NCI-H1694 treated with DMSO at 0.1 percent for 48 hours (cell line): ENCODE data around the gene PKP2.

Experiments
- DNase-seq: peaks from one replicate; lab custom pipeline; 2025; lab: John Stamatoyannopoulos, UW

Gene PKP2

DNA sequence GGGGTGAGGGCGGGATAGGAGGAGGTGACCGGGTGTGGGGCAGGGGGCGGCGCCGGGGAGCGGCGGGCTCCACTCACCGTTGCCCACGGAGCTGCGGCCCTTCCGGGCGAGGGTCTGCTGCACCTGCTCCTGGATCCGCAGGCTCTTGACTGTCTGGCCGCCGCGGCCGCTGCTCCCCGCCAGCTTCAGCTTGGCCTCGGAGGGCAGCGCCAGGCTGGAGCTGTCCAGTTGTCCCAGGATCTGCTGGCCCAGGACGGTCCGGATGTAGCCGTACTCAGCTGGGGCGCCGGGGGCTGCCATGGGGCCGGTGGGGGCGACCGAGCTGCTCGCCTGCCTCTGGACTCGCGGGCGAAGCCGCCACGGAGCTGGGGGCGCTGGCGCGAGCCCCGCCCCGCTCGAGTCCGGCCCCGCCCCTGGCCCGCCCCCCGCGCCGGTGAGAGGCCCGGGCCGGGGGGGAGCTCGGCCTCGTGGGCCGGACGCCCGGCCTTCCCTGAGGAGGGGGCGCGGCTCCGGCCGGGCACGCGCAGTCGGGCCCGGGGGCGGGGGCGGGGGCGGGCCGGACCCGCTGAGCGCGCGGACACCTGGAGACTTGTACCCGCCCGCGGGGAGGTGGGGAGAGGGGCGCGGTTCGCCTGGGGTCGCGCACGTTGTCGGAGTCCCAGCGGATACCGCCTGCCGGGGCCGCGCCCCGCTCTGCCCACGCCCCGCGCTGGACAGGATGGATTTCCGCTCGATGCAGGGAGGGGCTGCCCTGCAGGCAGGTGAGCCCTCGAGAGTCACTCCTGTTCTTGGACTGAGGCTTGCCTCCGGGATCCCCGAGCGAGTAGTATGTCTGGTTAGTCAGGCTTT lies at the start of gene PKP2:
TSS of gene PKP2 (minus strand) at position 346 of the 849 bp plus-strand sequence. CDS start at position 300, 46 bp downstream.
- peak; percentile 52 for DNase-seq

DNA sequence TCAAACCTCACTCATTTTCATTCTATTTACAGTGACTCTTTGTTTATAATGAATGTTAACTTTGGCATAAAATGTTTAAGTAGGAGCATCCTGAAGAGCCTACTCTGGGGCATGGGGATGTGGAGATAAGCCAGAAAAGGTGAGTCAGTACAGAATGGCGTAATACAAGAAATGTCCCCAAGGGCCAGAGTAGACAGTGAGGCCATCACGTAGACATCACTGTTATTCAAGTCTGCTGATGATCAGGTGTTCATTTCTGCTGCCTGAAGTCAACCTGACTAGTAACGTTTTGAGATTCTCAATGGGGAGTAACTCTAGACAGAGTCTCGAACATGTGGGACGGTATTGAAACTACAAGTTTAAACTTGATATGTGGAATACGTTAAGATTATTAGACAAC lies 47.6 kb upstream of the PKP2 start:
- no peak for DNase-seq

DNA sequence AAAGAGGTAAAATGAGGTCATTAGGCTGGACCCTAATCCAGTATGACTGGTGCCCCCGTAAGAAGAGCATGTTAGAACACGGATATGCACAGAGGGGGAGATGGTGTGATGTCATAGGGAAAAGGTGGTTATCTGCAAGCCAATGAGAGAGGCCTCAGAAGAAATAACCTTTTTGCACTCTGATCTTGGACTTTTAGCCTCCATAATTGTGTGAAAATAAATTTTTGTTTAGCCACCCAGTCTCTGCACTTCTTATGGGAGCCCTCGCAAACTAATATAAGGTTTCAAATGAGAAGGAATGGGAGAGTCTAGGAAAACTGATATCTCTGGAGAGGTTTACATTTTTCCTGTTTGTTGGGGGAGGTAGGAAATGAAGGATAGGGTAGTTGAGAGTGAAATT lies 43.2 kb upstream of the PKP2 start:
- DNase-seq: no peak

DNA sequence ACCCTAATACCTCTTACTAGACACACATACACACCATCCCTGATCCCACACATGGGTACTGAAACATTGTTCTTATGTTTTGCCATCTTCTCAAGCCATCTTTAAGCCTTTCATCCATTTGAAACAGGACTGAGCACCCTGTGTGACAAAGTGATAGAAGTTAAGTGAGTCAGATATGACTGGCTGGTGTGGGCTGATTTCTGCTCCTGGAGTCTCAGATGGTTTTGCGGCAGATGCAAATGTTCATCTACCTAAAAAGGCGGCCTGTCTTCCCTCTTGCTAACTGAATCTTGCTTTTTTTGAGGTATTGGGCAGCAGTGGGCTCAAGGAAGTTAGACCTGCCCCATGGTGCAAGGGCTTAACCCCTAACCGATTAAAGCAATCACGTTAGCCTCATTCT lies 30.4 kb upstream of the PKP2 start:
- DNase-seq: no peak

DNA sequence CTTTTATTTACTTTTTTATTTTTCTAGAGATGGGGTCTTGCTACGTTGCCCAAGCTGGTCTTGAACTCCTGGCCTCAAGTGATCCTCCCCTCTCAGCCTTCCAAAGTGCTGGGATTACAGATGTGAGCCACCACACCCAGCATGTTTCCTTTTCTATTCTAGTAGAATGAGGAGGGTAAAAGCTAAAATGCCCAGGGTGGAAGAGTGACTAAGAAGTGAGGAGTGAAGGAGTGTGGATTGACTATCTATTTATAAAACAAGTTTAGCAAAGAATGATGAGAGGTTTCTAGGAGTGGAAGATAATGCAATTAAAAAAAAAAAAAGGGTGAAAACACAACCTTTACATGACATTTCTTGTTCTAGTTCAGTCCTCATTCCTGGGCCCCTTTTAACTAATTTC lies 29.8 kb upstream of the PKP2 start:
- DNase-seq: no peak

DNA sequence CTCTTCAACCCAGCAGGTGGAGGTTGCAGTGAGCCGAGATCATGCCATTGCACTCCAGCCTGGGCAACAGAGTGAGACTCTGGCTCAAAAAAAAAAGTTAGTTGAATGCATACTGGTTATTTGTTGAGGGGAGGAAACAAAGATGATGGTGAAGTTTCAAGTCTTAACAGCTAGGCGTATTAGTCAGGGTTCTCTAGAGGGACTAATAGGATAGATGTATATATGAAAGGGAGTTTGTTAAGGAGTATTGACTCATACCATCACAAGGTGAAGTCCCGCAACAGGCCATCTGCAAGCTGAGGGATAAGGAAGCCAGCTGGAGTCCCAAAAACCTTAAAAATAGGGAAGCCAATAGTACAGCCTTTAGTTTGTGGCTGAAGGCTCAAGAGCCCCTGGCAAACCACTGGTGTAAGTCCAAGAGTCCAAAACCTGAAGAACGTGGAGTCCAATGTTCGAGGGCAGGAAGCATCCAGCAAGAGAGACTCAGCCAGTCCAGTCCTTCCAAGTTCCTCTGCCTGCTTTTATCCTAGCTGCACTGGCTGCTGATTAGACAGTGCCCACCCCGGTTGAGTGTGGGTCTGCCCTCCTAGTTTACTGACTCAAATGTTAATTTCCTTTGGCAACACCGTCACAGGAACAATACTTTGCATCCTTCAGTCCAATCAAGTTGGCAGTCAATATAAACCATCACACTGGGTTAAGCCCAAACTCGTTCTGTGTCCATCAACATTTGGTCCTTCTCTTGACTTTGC lies 26.1 kb upstream of the PKP2 start:
- DNase-seq: no peak

DNA sequence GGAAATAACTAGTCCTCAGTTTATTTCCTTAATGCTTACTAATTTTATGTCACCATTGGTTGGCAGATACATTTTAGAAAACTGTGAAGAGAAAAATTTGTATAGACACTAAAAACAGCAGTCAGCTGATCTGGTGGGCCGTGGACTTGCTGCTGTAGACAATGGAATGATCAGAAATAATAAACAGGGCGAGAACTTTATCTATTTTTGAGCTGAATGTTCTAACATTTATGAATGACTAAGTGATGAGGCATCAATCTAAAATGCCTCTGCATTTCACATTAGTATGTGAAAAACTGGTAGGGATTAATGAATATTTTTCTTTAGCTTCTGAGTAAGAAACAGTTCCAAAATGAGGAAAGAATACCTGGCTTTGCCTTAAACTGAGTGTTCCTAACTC lies 24.8 kb upstream of the PKP2 start:
- no peak for DNase-seq

DNA sequence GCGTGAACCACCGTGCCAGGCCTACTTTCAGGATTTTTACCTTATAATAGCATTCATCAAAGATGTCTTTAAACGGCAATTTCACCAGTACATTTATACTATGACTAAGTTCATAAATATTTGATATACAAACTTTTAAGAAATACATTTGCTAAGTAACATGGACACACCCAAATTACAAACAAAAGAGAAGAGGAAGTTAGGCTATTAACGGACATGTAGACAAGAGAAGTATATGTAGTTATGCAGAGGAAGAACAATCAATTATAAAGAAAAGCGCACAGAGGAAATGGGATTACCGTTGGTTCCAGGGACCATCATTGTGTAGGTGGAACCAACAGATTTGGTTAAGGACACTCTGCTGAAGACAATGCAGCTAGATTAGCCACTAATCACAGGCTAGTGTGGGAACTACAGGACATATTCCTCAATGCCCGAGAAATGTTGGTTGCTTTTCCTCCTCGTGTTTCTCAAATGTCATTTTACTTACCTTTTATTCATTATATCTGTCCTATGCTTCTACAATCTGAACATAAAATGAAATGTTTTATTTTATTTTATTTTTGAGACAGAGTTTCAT lies 24.0 kb upstream of the PKP2 start:
- DNase-seq: no peak

DNA sequence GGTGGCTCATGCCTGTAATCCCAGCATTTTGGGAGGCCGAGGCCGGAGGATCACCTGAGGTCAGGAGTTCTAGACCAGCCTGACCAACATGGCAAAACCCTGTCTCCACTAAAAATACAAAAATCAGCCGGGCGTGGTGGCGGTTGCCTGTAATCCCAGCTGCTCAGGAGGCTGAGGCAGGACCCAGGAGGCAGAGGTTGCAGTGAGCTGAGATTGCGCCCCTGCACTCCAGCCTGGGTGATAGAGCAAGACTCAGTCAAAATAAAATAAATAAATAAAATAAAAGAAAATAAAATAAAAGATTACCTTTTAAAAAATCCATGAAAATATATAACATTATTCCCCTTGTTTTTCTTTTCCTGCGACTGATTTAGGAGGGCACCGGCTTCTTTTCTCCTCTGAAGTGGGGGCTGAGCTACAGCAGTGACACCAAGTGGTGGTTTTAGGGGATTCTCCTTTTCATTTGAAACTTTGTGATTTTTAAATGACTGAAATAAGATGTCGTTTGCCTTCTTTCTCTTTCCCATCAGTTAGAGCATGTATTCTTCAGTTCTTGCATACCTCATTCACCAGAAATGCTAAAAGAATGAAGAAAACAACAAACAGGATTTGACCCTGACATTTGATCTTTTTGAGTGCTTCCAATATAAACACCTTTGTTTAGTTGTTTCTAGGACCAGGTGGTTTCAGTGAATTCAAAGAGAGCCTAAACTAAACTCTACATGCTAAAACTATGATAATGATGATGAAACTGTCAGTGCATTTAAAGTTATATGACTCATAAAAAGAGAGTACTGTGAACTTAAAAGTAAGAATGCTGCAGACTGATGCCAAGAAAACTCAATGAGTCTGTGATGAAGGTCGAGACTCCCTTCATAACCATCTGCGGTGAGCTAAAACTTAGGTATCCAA lies 22.6 kb upstream of the PKP2 start:
- peak; percentile 91 for DNase-seq

DNA sequence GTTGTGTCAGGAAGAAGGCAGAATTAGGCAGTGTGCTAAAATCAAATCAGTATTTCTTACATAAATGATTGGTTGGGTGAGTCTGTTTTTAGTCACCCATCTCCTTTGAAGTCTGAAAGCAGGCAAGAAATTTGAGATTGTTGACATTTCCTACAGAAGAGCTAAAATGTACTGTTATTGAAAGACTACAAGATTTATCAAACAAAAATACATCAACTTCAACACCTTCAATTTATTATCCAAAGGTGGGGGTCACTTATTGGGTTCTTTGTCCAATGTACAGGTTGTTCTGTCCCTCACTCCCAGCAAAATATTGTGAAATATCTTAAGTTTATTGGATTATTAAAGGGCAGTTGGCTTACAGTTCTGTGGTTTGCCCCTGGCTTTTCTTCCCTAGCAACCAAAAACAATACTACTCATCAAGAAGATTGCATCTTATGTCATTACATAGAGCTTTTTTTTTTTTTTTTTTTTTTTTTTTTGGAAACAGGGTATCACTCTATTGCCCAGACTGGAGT lies 20.6 kb upstream of the PKP2 start:
- no peak for DNase-seq

DNA sequence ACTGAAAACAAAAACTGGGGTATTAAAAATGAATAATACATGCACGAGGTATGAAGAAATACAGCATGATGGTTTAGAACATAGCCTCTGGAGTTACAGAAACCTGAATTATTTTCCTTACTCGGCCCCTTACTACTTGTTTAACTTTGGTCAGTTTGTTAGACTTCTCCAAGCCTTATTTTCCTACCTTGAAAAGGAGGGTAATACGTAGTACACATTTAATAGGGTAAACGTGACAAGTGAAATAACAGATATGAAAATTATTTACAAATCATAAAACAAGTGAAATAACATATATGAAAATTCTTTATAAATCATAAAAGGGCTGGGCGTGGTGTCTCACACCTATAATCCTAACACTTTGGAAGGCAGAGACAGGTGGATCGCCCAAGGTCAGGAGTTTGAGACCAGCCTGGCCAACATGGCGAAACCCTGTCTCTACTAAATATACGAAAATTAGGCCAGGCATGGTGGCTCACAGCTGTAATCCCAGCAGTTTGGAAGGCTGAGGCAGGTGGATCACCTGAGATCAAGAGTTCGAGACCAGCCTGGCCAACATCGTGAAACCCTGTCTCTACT lies 11.4 kb upstream of the PKP2 start:
- no peak for DNase-seq

DNA sequence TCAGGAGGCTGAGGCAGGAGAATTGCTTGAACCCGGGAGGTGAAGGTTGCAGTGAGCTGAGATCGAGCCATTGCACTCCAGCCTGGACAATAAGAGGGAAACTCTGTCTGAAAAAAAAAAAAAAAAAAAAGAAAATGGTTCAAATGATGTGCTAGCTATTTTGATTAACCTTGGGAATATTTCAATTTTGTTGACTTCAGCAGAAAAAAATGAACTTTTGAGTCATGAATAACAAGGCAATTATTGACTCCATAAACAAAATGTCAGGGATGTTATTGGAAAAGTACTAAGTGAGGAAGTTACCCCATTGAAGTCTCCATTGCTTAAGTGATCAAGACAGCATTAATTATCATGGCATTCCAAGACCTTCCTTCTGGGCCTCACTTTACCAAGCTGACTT lies 10.6 kb upstream of the PKP2 start:
- no peak for DNase-seq

DNA sequence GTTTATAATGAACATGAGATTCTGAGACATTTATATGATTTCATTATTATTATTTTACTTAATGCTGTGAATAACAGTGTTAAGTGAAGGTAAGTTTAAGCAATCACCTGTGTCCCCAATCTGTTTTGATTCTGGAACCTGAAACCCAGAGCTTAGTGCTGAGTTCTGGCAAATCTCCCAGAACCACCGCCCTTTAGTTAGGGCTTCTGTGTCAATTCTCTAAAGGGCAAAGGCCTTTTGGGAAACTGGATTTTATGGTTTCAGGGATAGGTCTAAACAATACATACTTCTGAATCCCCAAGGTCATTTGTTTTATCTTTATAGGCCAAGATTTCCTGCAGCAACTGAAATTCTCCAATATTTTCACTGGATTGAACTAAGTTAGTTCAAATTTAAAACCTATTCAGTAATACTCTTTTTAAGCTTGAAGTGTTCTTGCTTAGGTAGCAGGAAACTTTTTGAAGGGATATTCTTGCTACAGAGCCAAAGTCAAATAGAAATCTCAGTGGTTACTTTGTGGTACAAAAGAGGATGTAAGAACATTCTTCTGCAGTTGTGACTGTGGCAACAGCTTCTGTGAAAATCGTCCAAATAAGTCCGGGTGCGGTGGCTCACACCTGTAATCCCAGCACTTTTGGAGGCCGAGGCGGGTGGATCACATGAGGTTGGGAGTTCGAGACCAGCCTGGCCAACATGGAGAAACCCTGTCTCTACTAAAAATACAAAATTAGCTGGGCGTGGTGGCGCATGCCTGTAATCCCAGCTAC lies 10.0 kb upstream of the PKP2 start:
- no peak for DNase-seq

DNA sequence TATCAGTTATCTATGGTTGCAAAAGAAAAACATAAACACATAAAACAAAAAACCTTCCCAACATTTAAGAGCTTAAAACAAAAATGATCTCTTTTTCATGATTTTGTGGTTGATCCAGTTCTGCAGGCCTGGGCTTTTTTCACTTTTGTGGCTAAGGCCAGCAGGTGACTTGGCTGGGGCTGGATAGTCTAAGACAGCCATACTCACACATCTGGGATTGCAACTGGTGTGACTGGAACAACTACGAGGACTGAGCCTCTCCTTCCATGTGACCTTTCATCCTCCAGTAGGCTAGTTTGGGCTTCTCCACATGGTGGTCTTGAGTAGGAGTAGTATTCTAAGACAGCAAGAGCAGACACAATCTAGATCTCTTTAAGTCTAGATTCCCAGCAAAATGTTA lies 7.2 kb upstream of the PKP2 start:
- DNase-seq: no peak

DNA sequence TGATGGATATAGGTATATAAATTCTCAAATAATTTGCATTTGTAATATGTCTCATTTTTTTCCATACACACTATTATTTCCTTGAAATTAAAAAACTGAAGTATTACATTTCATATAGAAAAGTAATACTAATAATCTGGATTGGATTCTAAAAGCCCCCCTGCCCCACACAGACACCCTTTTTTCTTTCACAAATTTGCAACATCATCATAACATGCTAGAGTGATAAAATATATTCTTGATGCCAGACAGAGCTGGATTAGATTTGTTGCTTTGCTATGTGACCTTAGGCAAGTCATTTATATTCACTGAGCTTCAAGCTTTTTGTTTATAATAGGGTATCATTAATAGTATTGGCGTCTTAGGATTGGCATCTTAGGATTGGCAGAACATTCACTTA lies 6.7 kb upstream of the PKP2 start:
- no peak for DNase-seq

DNA sequence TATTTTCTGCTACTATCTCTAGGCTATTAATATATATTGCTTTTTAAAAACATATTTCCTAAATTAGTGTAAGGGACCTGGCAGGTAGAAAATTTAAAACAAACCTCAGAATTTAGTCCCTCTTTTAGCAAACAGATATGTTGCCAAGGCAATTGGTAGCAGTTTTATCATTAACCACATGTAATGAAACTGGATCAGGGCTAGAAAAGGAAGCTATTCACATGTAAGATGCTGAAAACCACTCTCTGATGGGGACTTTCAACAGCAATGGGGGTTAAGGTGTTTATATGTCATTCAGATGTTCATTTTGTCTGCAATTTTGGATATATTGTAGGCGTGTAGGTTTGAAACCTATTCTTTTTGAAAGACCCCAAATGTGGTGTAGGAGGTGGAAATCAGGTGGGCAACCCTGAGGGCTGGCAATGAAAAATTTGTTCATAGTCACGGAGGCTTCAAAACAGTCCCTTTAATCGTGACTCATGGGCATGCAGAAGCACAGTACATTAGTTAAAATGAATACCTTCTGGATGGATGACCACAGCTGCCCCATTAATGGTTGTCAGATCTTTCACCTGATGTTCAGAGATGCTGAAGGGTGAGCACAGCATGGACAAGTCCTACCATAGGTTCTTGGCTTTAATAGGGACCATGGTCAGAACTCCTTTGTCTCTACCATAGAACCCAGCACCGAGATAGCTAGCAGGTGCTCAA lies 5.9 kb upstream of the PKP2 start:
- DNase-seq: no peak

DNA sequence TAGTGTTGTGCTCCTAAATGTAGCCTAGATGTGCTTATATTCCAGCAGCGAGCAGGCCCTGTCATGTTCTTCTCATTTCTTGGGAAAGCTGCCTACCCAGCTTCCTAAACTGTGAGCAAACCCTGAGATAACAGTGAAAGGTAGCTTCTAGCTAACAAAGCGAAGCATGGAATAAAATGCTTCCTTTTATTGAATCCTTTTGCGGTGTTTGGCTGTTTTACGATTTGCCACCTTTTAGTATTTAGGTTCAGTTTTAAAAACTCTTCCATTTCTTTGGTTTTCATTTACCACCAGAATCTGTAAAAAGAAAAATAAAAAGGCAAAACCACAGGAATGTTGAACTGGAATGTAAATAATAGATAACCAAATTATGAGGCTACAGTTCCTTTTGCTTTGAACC lies 5.0 kb upstream of the PKP2 start:
- no peak for DNase-seq

DNA sequence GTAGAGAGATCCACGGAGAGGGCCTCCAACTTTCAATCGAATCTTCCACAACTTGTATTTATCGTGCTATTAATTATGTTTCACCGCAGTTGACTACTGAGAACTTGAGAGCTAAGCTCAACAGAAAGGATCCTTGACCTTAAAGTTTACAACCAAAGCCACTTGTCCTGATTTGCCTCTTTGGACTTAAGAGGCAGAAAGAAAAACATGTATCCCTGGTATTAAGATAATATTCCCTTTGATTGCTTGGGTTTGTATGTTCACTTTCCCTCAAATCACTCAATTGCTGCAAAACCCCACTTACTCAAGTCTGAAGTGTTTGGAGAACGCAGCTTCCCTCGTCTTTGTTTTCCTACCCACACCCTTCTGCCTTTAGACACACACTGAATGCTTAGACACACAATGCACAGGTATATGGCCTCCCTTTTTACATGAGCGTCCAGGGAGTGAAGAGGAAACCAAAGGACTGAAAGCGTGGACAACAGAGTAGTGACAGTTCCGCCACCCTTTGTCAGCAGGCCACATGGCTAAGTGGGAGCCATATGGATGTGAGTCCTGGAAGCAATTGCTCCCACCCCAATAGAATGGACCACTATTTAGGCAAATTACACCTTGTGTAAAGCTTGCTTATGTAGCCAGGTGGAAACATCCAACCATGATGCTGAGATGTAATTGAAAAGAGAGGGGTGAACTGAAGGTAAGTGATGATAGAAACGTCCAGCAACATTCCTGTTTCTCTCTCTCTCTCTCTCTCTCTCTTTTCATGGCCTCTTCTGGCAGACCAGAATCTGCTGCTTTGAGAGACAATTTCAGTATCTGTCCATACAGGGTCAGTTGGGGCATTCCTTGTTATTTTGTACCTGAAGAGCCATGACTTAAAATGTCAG lies 1.4 kb upstream of the PKP2 start:
- DNase-seq: no peak

DNA sequence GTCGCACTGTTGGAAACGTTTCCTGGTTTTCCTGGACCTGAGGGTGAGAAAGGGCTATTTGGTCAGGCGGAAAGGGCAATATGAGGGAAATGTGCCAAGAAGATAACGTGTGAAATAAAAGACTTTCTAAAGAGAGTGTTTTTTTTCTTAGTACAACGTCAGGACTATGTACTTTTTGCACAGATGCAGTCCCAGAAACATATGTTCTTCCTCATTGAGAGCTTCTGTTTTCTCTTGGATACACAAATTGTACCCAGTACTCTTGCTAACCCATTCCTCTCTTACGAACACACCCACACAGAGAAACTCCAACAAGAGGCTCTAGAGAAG lies 669 bp upstream of the PKP2 start:
- peak; percentile 32 for DNase-seq
